ENCODE measurements around the gene ZNF268. TPM values are rescaled to one million over a fixed set of nuclear protein-coding genes. Genes with fewer than 3 reads are reported as not detected.

The ZNF268 gene
- total and polyA plus RNA-seq, 2 of the 8 experiments (the other 6 are each of a cell fraction or from before 2014, with no cell fraction given) = 6.3 to 22.3 TPM

GRCh38 chr12:133172491-133172890 is 8.8 kb upstream of the ZNF268 start (continued):
- TF ChIP-seq CHD7 (IDR thresholded peaks at IDR 0.05; ENCODE audit: insufficient replicate concordance, low read length) (no peak), E2F6 (IDR thresholded peaks at IDR 0.05) (no peak), SP1 (IDR thresholded peaks at IDR 0.05; ENCODE audit: low read depth, low read length) (no peak), JUND (IDR thresholded peaks at IDR 0.05; ENCODE audit: low read length) (no peak), CHD2 (IDR thresholded peaks at IDR 0.05; ENCODE audit: low read length) (no peak), SIN3A (conservative IDR thresholded peaks at IDR 0.05 in 1 of 2, IDR thresholded peaks at IDR 0.05 in 1 of 2; ENCODE audit: low read depth in 1 of 2, low read length in 2 of 2) (no peak), CBX5 (IDR thresholded peaks at IDR 0.05; ENCODE audit: low read depth, low read length) (no peak)

Data from H1 (cell line).